ENCODE results near the gene EEF2.

Gene EEF2

GRCh38 chr19:3931041-3931440, 54.2 kb downstream of the EEF2 start:
- Histone ChIP-seq H3K9me3 (ENCODE audit: severe bottlenecking) (no peaks in the 10 kb centered on the region), H3K27me3 (ENCODE audit: insufficient read depth, low read depth, severe bottlenecking) (no peaks in the 10 kb centered on the region), H3K27ac (no peak overlapping the region), H3K36me3 (peaks cover 3% of the 10 kb centered on the region; the same call in 1 of the 2 replicates), H3K4me3 (ENCODE audit: low read depth, low read length) (no peak overlapping the region)
- TF ChIP-seq CTCF (IDR thresholded peaks at IDR 0.05; ENCODE audit: low read depth, low read length) = no peak
- DNase-seq = no peak

Data from WERI-Rb-1 (cell line).